ENCODE results near the gene THRB. TPM values are rescaled to one million over a fixed set of nuclear protein-coding genes. Genes with fewer than 3 reads are reported as not detected.

THRB gene
- total and polyA plus RNA-seq, 5 experiments from 2014 or later = not detected

GRCh38 chr3:24354230-24354629, 140.4 kb downstream of the THRB start:
- no peak overlapping the region for H3K4me3 Mint-ChIP-seq
- DNase-seq (no peak), ATAC-seq (no peak)
- POLR2A ChIA-PET = no interaction called here
- H3K36me3 Mint-ChIP-seq = no peaks in the 10 kb centered on the region
- no peaks in the 10 kb centered on the region for H3K4me1 Mint-ChIP-seq
- H3K27ac Mint-ChIP-seq = no peak overlapping the region
- H3K27me3 Mint-ChIP-seq = peaks cover 0 to 5% (median 0%) of the 10 kb centered on the region in 5 donors
- peaks cover 0 to 15% (median 0%) of the 10 kb centered on the region in 9 donors for H3K9me3 Mint-ChIP-seq

DNA sequence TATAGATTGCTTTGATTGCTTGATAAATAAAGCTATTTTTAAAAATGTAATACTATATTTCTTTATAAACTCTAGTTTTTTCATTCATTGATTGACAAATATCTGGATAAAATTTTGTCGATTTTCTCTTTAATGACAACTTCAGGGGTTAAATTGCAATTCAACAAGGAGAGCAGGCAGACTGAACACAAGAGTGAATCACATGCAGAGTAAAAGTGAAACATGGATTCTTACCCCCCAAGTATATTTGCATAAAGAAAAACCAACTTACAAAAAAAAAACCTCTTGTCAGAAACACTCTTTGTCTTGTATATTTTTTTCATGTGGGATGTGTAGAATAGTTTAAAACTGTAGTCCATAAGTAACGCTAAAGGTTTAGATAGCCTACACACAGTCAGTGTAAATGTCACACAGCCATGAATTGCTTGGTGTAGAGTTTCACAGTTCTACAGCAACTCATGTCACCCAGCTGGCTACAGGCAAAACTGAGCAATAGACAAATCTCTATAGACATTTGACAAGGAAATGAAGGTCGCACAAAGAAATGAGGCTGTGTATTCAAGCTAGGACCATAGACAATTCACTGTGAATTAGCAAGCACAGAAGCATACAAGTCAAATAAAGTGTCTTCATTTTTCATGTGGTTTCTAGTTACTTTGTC, 141.6 kb downstream of the THRB start:
- no peak for ATAC-seq
- H3K27ac Mint-ChIP-seq = no peak overlapping the region
- H3K4me3 Mint-ChIP-seq = no peak overlapping the region
- no peaks in the 10 kb centered on the region for H3K36me3 Mint-ChIP-seq
- H3K4me1 Mint-ChIP-seq = no peaks in the 10 kb centered on the region
- POLR2A ChIA-PET = no interaction called here
- no peak for DNase-seq
- H3K9me3 Mint-ChIP-seq = peaks cover 0 to 15% (median 0%) of the 10 kb centered on the region in 9 donors
- H3K27me3 Mint-ChIP-seq = peaks cover 0 to 5% (median 0%) of the 10 kb centered on the region in 5 donors

DNA sequence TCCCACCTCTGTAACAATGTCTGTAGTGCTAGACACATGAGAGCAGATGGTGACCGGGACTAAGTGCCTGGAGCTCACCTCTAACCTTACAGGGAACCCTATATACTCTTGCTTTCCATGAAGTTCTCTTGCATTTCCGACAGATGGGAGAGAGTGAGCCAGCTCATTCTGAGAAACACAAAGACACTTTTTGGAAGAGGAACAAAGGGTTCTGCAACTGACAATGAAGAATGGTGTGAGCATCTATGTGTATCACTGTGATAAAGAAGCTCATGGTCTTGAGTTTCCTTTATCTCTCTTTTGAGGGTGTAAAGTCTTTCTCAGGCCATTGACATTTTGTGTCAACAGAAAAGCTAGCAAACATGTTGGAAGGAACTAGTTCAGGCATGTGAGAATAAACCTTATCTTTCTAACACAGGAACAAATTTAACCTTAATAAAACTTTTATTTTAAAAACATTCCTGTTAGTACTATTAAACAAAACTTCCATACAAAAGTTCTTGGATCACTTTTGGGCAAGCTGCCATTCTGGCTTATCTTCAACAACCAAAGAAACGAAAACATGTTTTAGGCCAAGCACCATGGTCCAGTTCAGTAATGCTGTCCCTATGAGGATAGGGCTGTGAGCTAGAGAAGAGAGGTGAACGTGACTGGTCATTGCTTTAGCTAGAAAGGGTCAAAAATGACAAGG, 142.7 kb downstream of the THRB start:
- H3K4me3 Mint-ChIP-seq = no peak overlapping the region
- peaks cover 0 to 5% (median 0%) of the 10 kb centered on the region in 5 donors for H3K27me3 Mint-ChIP-seq
- peaks cover 0 to 12% (median 0%) of the 10 kb centered on the region in 9 donors for H3K9me3 Mint-ChIP-seq
- H3K36me3 Mint-ChIP-seq = no peaks in the 10 kb centered on the region
- no peak for DNase-seq
- H3K4me1 Mint-ChIP-seq = no peaks in the 10 kb centered on the region
- POLR2A ChIA-PET = no interaction called here
- no peak for ATAC-seq
- no peak overlapping the region for H3K27ac Mint-ChIP-seq

- H3K9me3 Mint-ChIP-seq = peaks cover 0 to 6% (median 0%) of the 10 kb centered on the region in 9 donors
- POLR2A ChIA-PET = no interaction called here
Measured at GRCh38 chr3:24349367-24350019, 145.2 kb downstream of the THRB start.

GRCh38 chr3:24348348-24348747, 146.3 kb downstream of the THRB start:
- no peaks in the 10 kb centered on the region for H3K4me1 Mint-ChIP-seq
- peaks cover 0 to 7% (median 3%) of the 10 kb centered on the region in 5 donors for H3K27me3 Mint-ChIP-seq
- DNase-seq = no peak
- ATAC-seq = no peak
- H3K4me3 Mint-ChIP-seq = no peak overlapping the region
- H3K36me3 Mint-ChIP-seq = no peaks in the 10 kb centered on the region
- POLR2A ChIA-PET = no interaction called here
- no peaks in the 10 kb centered on the region for H3K9me3 Mint-ChIP-seq
- H3K27ac Mint-ChIP-seq = no peak overlapping the region

More at GRCh38 chr3:24349367-24350019, 145.2 kb downstream of the THRB start:
- Mint-ChIP-seq H3K27me3 (peaks cover 0 to 7% (median 3%) of the 10 kb centered on the region in 5 donors), H3K4me3 (no peak overlapping the region), H3K27ac (no peak overlapping the region), H3K4me1 (no peaks in the 10 kb centered on the region), H3K36me3 (no peaks in the 10 kb centered on the region)
- ATAC-seq (no peak), DNase-seq (no peak)

GRCh38 chr3:24344784-24345439, 149.7 kb downstream of the THRB start:
- no peak for ATAC-seq
- no peaks in the 10 kb centered on the region for H3K36me3 Mint-ChIP-seq
- peaks cover 0 to 2% (median 0%) of the 10 kb centered on the region in 9 donors for H3K9me3 Mint-ChIP-seq
- H3K4me3 Mint-ChIP-seq = no peak overlapping the region
- no peak overlapping the region for H3K27ac Mint-ChIP-seq
- no peak for DNase-seq
- peaks cover 0 to 16% (median 5%) of the 10 kb centered on the region in 5 donors for H3K27me3 Mint-ChIP-seq
- POLR2A ChIA-PET = no interaction called here
- H3K4me1 Mint-ChIP-seq = no peaks in the 10 kb centered on the region

DNA sequence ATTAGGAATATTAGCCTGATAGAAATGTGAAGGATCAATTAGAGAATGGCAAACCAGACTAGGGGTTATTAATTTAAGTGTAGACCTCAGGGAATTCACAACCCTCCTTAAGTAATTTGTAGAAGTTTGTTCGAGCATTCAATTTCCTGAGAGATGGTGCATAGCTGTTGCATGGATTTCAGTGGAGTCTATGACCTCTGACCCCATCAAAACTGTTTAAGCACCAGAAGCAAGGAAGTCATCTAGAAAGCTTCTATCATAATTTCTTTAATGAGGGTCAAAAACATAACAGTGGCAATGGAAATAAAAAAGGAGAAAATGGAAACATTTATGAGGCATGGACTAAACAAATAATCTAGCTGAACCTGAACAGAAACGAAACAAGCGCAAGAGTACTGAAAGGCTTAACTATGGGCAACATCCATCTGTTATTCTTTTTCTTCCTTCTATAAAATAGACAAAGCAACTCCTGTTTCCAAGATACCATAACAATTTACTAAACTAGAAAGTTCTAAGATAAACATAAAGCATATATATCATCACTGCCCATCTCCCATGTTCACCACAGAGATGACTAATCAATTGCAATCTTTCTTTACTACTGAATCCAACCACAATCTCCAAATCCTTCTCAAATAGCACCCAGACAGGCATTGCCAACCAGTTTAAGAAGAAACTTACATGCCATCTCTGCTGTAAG, 151.4 kb downstream of the THRB start:
- Mint-ChIP-seq H3K27me3 (peaks cover 0 to 16% (median 5%) of the 10 kb centered on the region in 5 donors), H3K4me1 (no peaks in the 10 kb centered on the region), H3K9me3 (peaks cover 0 to 2% (median 0%) of the 10 kb centered on the region in 9 donors), H3K27ac (no peak overlapping the region), H3K4me3 (no peak overlapping the region), H3K36me3 (no peaks in the 10 kb centered on the region)
- POLR2A ChIA-PET = no interaction called here
- DNase-seq (no peak), ATAC-seq (no peak)

- peaks cover 0 to 16% (median 5%) of the 10 kb centered on the region in 5 donors for H3K27me3 Mint-ChIP-seq
- H3K27ac Mint-ChIP-seq = no peak overlapping the region
- H3K4me3 Mint-ChIP-seq = no peak overlapping the region
- H3K36me3 Mint-ChIP-seq = no peaks in the 10 kb centered on the region
- POLR2A ChIA-PET = no interaction called here
- ATAC-seq (no peak), DNase-seq (no peak)
- no peaks in the 10 kb centered on the region for H3K4me1 Mint-ChIP-seq
- peaks cover 0 to 2% (median 0%) of the 10 kb centered on the region in 9 donors for H3K9me3 Mint-ChIP-seq
Measured at GRCh38 chr3:24342275-24342674, 152.4 kb downstream of the THRB start.

GRCh38 chr3:24341668-24342067, 153.0 kb downstream of the THRB start:
- peaks cover 0 to 16% (median 5%) of the 10 kb centered on the region in 5 donors for H3K27me3 Mint-ChIP-seq
- DNase-seq = no peak
- H3K4me3 Mint-ChIP-seq = no peak overlapping the region
- no peak for ATAC-seq
- H3K9me3 Mint-ChIP-seq = peaks cover 0 to 2% (median 0%) of the 10 kb centered on the region in 9 donors
- H3K27ac Mint-ChIP-seq = no peak overlapping the region
- POLR2A ChIA-PET = no interaction called here
- H3K4me1 Mint-ChIP-seq = no peaks in the 10 kb centered on the region
- H3K36me3 Mint-ChIP-seq = no peaks in the 10 kb centered on the region

DNA sequence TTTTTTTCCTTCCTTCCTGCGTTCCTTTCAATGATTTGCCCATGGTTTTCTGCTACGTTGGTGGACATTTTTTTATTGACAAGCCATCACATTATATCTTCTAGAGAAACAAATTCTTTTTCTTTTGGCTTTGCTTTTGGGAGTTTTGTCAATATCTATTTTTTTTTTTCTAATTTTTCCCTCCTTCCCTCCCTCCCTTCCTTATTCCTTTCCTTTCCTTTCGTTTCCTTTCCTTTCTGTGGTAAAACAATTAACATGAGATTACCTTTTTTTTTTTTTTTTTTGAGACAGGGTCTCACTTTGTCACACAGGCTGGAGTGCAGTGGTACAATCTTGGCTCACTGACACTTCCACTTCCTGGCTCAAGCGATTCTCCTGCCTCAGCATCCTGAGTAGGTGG, 153.7 kb downstream of the THRB start:
- Mint-ChIP-seq H3K36me3 (no peaks in the 10 kb centered on the region), H3K9me3 (peaks cover 0 to 2% (median 0%) of the 10 kb centered on the region in 9 donors), H3K27ac (no peak overlapping the region), H3K4me3 (no peak overlapping the region), H3K4me1 (no peaks in the 10 kb centered on the region), H3K27me3 (peaks cover 0 to 16% (median 5%) of the 10 kb centered on the region in 5 donors)
- no peak for ATAC-seq
- DNase-seq = no peak
- POLR2A ChIA-PET = no interaction called here

GRCh38 chr3:24340161-24340560, 154.5 kb downstream of the THRB start:
- Mint-ChIP-seq H3K27ac (no peak overlapping the region), H3K4me3 (no peak overlapping the region), H3K4me1 (no peaks in the 10 kb centered on the region), H3K36me3 (no peaks in the 10 kb centered on the region), H3K27me3 (peaks cover 0 to 13% (median 4%) of the 10 kb centered on the region in 5 donors), H3K9me3 (peaks cover 0 to 2% (median 0%) of the 10 kb centered on the region in 9 donors)
- DNase-seq (no peak), ATAC-seq (no peak)
- POLR2A ChIA-PET = no interaction called here

DNA sequence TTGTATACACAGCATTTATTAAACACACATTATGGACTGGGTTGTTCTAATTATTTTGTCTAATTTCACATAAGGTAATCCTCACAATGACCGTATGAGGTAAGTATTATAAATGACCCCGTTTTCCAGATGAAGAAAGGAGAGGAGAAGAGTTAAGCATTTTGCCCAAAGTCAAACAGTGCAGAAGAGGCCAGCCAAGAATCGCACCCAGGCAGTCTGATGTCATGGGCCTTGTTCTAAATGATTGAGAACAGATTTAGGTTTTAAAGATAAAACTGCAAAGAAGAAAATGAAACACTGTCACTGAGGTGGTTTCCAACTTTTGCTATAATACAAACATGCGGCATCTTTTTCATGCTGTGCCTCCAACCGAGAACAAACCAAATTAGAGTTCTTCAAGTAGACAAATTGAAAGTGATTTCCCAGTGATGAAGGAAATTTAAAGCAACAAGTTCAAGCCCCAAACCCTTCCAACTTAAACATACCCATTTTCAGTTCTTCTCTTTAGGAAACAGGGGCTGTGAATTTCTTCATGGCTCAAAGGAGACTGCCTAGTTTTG, 155.3 kb downstream of the THRB start:
- no peak overlapping the region for H3K4me3 Mint-ChIP-seq
- H3K36me3 Mint-ChIP-seq = no peaks in the 10 kb centered on the region
- peaks cover 0 to 10% (median 2%) of the 10 kb centered on the region in 5 donors for H3K27me3 Mint-ChIP-seq
- POLR2A ChIA-PET = no interaction called here
- H3K4me1 Mint-ChIP-seq = no peaks in the 10 kb centered on the region
- H3K27ac Mint-ChIP-seq = no peak overlapping the region
- peaks cover 0 to 2% (median 0%) of the 10 kb centered on the region in 9 donors for H3K9me3 Mint-ChIP-seq
- ATAC-seq (no peak), DNase-seq (no peak)

All from naive thymus-derived CD8-positive, alpha-beta T cell (primary cell).